ENCODE measurements around the gene TMEM115. TPM values are rescaled to one million over a fixed set of nuclear protein-coding genes. Genes with fewer than 3 reads are reported as not detected.

TMEM115 gene
- total RNA-seq, 6 experiments from 2014 or later = 15.0 to 30.9 (median 19.2) TPM

GRCh38 chr3:50342813-50343633 is 16.3 kb downstream of the TMEM115 start:
- H3K27me3 ChIP-seq = no peaks in the 10 kb centered on the region
- ATAC-seq (no peak), DNase-seq (no peak)
- H3K9me3 ChIP-seq = no peaks in the 10 kb centered on the region
- H3K4me3 ChIP-seq = no peak overlapping the region
- no peak overlapping the region for H3K27ac ChIP-seq
- TF ChIP-seq POLR2A (IDR thresholded peaks at IDR 0.05) (no peak), CTCF (IDR thresholded peaks at IDR 0.05) (no peak)
- H3K4me1 ChIP-seq = peaks cover 0 to 19% (median 0%) of the 10 kb centered on the region in 4 donors
- H3K36me3 ChIP-seq = no peaks in the 10 kb centered on the region
- intact Hi-C loops (cut with DNase I) = loop anchor here (10.0 kb wide), 2 partner anchors 202 to 212 kb away; no protein-coding TSS in a partner anchor
- WGBS (ENCODE audit: insufficient coverage, low coverage, low lambda C conversion rate, missing lambda C conversion rate) = 67% methylated on average over 5 of the region's 13 CpGs

- Histone ChIP-seq H3K4me1 (peaks cover 0 to 14% (median 0%) of the 10 kb centered on the region in 4 donors), H3K27ac (no peak overlapping the region), H3K9me3 (no peaks in the 10 kb centered on the region), H3K36me3 (no peaks in the 10 kb centered on the region), H3K27me3 (no peaks in the 10 kb centered on the region), H3K4me3 (no peak overlapping the region)
- no peak for TF ChIP-seq CTCF (IDR thresholded peaks at IDR 0.05)
- DNase-seq (no peak), ATAC-seq (no peak)
- WGBS (ENCODE audit: insufficient coverage, low coverage, low lambda C conversion rate, missing lambda C conversion rate) = 60% methylated on average over 1 of the region's 13 CpGs
- intact Hi-C loops (cut with DNase I) = loop anchor here (10.0 kb wide), 2 partner anchors 203 to 213 kb away; no protein-coding TSS in a partner anchor
These were observed 17.2 kb downstream of the TMEM115 start for GRCh38 chr3:50341996-50342650.

- intact Hi-C loops (cut with DNase I) = loop anchor here (10.0 kb wide), 2 partner anchors 203 to 213 kb away; no protein-coding TSS in a partner anchor
These were observed 17.8 kb downstream of the TMEM115 start for GRCh38 chr3:50341537-50341936.

More at GRCh38 chr3:50341537-50341936, 17.8 kb downstream of the TMEM115 start:
- H3K4me1 ChIP-seq = peaks cover 0 to 14% (median 0%) of the 10 kb centered on the region in 4 donors
- 100% methylated on average over 2 of the region's 9 CpGs for WGBS (ENCODE audit: insufficient coverage, low coverage, low lambda C conversion rate, missing lambda C conversion rate)
- H3K27me3 ChIP-seq = no peaks in the 10 kb centered on the region
- H3K36me3 ChIP-seq = no peaks in the 10 kb centered on the region
- H3K4me3 ChIP-seq = peak overlapping the region; percentile 39 to 55 (median 46)
- DNase-seq = no peak
- H3K27ac ChIP-seq = no peak overlapping the region
- ATAC-seq = no peak
- no peaks in the 10 kb centered on the region for H3K9me3 ChIP-seq
- TF ChIP-seq CTCF (IDR thresholded peaks at IDR 0.05) (no peak), POLR2A (IDR thresholded peaks at IDR 0.05) (no peak)

All from right lobe of liver (tissue), 6 donors.